Activated effector memory CD4-positive, alpha-beta T cell treated with Interleukin-2 at 50 U/mL for 16 hours (primary cell): Measurements from ENCODE around the gene SLC17A7.
"Not testable (repeated sequence)": the region's sequence is repeated elsewhere in the genome, so short reads cannot be mapped to it uniquely, and the experiment has no call there.

Experiments
- DNase-seq: peaks from one replicate; pipeline ENCODE4 v3.0.0-alpha.2; 2020

Gene SLC17A7

DNA sequence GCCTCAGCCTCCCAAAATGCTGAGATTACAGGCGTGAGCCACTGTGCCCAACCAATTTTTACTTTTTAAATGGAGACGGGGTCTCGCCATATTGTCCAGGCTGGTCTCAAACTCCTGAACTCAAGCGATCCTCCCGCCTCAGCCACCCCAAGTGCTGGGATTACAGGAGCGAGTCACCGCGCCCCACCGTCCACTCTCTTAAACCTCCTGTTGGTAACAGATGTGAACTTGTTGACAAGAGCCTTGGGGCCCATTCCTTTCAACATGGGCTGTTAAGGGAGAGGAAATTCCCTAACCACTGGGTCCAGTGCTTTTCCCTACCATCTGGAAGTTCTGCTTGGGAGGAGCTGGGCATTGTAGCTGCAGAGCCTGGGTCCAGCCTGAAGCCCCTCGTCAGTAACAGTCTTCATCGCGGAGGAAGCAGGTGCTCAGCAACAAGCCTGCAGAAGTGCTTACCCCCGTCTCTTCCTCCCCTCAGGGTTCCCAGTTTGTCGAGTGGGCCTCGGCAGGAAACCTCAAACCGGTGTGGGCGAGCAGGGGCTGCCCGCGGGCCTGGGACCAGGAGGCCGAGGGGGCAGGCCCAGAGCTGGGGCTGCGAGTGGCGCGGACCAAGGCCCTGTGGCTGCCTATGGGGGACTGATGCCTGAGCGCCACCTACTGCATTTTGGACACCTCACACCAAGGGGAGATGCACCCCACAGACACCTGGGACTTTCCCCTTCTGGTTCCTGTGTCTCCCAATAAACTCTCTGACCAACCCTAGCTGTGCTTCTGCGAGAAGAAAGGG is 28.7 kb upstream of the SLC17A7 start:
- peak; percentile 67 for DNase-seq

DNA sequence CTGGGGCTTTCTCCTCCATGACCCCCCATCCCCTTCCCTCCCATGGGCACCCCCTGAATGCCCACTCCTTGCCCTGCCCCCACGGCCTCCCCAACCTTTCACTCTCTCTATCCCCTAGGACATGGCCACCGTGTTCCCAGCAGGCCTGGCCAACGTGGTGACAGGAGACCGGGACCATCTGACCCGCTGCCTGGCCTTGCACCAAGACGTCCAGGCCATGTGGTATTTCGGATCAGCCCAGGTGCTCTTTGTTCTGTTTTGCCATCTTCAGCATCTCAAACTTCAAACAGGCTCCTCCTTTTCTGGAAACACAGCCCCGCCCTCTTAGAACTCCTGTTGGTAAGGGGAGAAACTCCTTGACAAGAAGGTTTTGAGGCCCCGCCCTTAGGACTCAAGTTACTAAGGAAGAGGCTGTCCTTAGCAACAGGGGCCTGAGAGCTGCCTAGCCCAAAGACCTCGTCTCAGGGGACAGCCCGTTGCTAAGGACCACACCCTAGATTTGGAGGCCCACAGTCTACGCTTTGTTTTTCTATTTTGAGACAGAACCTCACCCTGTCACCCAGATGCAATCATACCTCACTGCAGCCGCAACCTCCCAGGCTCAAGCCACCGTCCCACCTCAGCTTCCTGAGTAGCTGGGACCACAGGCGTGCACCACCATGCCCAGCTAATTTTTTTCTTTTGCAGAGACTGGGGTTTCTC is 27.6 kb upstream of the SLC17A7 start:
- peak; percentile 84 for DNase-seq

DNA sequence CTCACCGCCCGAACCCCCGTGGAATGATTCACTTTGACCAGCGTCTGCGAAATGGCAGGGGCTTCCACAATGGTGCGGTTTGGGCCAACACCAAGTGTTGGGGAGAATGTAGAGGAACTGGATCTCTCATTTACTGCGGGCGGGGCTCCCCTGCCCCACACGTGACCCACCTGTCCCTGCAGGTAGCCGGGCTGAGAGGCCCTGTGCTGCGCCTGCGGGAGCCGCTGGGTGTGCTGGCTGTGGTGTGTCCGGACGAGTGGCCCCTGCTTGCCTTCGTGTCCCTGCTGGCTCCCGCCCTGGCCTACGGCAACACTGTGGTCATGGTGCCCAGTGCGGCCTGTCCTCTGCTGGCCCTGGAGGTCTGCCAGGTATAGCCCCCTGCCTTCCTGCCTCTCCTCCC is 26.9 kb upstream of the SLC17A7 start:
- no peak for DNase-seq

DNA sequence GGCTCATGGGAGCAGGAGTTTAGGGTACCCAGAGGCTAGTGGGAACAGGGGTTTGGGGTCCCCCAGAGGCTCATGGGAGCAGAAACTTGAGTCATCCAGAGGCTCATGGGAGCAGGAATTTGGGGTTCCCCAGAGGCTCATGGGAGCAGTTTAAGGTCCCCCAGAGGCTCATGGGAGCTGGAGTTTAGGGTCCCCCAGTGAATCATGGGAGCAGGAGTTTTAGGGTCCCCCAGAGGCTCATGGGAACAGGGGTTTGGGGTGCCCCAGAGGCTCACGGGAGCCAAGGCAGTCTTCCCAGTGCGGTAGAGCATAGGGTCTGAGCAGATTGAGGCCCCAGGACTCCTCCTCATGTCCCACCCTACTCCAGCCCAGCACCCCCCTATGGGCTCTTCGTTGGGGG is 24.0 kb upstream of the SLC17A7 start:
- DNase-seq, result no peak

DNA sequence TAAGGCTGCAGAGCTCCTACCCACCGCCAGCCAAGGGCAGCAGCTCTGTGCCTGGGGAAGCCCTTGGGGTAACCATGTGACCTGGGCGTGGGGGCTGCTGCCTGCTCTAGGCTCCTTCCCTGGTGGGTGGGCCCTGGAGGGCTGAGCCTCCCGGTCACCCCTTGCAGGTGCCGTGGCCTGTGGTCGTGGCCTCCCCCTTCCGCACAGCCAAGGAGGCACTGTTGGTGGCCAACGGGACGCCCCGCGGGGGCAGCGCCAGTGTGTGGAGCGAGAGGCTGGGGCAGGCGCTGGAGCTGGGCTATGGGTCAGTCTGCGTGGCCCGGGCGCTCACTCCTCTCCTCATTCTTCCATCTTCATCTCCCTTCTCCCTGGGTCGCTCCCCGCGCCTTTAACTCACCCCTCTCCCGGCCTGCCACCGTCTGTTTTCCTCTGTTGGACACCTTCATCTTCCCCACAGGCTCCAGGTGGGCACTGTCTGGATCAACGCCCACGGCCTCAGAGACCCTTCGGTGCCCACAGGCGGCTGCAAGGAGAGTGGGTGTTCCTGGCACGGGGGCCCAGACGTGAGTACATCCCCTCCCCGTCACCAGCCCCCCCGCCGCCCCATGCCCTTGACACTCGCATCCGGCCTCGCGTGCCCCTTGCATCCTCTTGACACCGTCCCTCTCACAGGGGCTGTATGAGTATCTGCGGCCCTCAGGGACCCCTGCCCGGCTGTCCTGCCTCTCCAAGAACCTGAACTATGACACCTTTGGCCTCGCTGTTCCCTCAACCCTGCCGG is 22.8 kb upstream of the SLC17A7 start:
- DNase-seq, result no peak

DNA sequence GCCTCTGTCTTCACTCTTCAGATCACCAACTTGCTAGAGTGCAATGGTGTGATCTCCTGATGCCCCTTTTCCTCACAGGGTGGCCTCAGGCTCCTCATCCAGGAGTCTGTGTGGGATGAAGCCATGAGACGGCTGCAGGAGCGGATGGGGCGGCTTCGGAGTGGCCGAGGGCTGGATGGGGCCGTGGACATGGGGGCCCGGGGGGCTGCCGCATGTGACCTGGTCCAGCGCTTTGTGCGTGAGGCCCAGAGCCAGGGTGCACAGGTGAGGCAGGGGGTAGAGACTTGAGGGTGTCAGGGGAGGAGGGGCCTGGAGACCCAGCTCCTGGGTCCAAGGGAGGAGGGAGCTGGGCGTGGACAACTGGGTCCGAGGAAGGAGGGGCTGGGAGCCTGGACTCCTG is 21.2 kb upstream of the SLC17A7 start:
- no peak for DNase-seq

DNA sequence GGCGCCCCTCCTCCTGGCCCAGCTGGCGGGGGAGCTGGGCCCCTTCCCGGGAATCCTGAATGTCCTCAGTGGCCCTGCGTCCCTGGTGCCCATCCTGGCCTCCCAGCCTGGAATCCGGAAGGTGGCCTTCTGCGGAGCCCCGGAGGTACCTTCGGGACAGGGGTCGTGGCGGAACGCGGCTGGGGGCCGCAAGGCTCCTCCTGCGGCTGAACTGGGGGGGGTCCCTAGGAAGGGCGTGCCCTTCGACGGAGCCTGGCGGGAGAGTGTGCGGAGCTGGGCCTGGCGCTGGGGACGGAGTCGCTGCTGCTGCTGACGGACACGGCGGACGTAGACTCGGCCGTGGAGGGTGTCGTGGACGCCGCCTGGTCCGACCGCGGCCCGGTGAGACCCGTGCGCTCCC is 20.3 kb upstream of the SLC17A7 start:
- no peak for DNase-seq

DNA sequence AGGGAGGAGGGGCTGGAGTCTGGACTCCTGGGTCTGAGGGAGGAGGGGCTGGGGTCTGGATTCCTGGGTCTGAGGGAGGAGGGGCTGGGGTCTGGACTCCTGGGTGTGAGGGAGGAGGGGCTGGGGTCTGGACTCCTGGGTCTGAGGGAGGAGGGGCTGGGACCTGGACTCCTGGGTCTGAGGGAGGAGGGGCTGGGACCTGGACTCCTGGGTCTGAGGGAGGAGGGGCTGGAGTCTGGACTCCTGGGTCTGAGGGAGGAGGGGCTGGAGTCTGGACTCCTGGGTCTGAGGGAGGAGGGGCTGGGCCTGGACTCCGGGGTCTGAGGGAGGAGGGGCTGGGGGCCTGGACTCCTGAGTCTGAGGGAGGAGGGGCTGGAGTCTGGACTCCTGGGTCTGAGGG is 19.8 kb upstream of the SLC17A7 start:
- DNase-seq, result not testable (repeated sequence)

DNA sequence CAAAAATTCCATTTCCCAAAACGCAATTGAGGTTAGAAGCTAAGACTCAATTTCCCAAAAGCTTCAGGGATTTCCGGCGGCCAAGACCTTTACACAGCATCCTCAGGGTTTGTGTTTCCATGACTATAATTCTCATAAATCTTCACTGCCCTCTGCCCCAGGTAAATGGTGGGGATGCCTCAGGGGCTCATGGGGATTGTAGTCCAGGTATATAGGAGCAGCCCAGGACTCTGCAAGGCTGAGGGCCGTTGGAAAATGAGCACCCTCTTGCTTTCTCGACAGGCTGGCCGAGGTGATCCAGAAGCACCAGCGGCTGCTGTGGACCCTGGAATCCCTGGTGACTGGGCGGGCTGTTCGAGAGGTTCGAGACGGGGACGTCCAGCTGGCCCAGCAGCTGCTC is 18.1 kb upstream of the SLC17A7 start:
- no peak for DNase-seq

DNA sequence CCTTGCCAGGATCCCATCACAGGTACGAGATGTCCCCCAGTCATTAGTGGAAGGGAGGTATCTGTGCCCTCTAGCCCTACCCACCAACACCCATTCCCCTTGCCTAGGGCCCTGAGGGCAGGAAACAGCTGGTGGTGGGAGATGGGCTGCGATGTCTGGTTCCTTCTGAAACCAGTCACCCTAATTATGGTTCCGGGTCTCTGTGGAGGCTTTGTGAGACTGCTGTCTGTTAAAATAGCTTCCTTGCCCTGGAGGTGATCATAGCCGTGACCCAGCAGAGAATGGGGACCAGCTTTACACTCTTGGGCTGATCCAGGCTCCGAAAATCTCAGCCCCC is 17.2 kb upstream of the SLC17A7 start:
- DNase-seq, result no peak

DNA sequence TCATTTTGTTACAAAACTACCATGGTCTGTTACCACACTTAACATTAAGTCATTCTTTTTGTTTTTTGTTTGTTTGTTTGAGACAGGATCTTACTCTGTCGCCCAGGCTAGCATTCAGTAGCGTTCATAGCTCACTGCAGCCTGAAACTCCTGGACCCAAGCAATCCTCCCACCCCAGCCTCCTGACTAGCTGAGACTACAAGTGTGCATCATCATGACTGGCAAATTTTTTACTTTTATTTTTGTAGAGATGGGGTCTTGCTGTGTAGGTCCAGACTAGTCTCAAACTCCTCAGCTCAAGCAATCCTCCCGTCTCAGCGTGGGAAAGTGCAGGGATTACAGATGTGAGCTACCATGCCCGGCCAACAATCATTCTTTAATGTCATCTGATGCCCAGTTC is 15.0 kb upstream of the SLC17A7 start:
- no peak for DNase-seq

DNA sequence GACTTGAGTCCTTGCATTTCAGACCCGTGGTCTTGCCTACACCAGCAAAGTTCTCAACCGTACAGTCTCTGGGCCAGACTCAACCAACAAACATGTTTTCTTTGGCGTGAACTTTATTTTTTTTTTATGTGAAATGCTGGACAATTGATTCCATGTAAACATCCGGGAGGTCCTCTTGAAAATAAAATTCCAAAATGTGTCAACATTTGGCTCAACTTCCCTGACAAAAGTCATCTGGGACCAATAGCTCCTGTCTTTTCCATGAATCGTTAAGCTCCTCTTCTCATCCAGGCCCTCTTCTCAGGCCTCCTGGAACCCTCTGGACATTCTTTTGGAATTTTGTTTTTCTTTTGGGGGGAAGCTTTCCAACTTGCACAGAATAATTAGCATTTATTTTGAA is 14.4 kb upstream of the SLC17A7 start:
- no peak for DNase-seq

DNA sequence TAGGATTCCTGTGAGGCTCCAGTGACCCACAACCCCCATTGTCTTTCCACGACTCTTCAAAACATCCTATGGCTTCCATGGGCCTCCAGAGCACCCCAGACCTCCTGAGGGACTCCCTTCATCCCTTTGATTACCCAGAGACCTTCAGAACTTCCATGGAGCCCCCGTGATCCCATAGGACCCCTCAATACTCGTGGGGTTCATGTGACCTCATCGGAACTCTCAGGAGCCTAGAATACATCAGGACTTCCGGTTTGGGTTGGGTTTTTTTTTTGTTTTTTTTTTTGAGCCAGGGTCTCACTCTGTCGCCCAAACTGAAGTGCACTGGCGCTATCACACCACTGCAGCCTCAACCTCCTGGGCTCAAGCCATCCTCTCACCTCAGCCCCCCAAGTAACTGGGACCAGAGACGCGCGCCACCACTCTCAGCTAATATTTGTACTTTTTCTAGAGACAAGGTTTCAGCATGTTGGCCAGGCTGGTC is 12.5 kb upstream of the SLC17A7 start:
- DNase-seq, result no peak

DNA sequence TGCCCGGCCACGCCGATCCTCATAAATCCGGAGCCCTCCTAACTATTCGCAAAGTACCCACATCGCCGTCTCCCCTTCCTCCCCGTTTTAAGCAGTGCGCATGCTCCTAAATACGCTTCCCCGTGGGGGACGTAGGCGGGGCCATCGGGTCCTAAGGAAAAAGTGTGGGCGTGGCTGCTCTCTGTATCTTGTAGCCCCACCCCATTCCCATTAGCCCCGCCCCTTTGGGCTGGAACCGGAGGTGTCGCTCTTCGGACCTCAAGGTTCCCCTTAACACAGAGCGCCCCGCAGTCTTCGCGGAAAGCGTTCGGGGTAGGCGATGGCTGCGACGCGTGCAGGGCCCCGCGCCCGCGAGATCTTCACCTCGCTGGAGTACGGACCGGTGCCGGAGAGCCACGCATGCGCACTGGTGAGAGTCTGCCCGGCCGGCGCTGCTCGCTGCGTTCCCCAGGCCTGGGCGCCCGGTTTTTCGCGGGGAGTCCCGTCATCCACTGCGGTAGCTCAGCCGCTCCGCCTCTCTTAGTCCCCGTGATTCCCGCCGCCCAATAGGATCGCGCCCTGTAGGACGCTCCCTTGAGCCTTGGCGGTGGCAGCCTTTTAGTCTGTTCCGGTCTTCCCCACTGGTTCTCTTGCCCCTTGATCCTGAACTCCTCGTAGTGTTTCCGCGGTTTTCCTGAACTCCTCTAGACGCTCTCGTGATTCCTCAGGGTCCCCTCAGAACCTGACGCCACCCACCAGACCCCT is 11.9 kb upstream of the SLC17A7 start, which contains the start of gene ALDH16A1:
TSS of gene ALDH16A1 (plus strand) at position 213 of the 744 bp plus-strand sequence. CDS start at position 320, 107 bp downstream.
- DNase-seq, result peak; percentile 96

DNA sequence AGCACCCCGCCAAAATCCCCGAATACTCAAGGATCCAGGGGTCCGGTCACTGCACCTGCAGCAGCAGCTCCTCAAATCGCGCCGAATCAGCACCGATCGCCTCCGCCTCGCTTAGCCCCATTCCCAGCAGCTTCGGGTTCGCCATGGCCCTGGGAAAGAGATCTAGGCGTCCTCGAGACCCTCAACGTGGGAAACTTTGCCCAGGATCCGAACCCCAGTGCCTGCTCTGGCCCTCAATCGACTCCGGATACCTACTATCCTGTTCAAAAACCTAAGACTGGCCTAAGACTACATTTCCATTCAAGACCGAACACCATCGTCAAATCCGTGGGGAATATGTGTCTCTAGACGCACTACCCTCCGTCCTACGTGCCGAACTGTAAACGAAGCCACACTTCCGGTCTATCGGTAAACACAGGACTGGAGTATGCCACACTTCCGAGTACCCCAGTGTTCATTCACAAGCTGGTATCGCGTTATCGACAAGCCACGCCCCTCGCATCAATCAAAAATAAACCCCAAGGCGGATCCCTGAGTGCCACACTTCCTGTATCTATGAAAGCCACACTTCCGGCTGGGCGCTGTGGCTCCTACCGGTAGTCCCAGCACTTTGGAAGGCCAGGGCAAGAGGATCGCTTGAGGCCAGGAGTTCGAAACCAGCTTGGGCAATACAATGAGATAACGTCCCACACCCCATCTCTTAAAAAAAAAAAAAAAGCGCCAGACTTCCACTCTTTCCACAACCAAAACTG is 10.3 kb upstream of the SLC17A7 start, which contains the start of gene PIH1D1:
TSS of gene PIH1D1 (minus strand) at position 385 of the 752 bp plus-strand sequence. CDS start at position 145, 240 bp downstream.
- peak; percentile 88 for DNase-seq

DNA sequence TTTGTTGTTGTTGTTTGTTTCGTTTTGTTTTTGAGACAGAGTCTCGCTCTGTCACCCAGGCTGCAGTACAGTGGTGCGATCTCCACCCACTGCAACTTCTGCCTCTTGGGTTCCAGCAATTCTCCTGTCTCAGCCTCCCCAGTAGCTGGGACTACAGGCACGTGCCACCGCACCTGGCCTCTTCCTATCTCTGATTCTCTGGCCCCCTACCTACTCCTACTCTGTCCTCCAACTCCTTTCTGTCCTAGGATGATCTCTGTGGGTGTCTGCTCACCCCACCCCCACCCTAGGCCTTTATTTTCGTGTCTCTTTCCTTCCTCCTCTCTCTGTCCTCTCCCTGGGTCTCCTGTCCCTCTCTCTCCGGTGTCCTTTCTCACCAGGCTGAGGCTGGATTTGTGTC is 9.1 kb upstream of the SLC17A7 start:
- DNase-seq, result no peak

DNA sequence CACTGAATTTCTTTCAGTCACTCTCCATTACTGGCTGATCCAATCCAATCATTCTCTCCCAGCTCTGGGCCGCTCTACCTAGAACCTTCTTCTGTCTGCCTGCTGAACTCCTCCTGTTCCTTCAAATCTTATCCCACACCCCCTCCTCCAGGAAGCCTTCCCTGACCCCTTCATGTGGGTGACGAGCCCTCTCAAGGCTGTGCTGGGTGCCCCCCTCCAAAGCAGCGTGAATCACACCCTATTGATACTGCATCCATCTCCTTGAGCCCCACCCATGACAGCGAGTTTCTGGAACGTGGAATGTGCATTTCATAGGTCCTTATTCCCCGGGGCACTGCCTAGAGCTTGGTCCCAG is 7.1 kb upstream of the SLC17A7 start:
- no peak for DNase-seq

DNA sequence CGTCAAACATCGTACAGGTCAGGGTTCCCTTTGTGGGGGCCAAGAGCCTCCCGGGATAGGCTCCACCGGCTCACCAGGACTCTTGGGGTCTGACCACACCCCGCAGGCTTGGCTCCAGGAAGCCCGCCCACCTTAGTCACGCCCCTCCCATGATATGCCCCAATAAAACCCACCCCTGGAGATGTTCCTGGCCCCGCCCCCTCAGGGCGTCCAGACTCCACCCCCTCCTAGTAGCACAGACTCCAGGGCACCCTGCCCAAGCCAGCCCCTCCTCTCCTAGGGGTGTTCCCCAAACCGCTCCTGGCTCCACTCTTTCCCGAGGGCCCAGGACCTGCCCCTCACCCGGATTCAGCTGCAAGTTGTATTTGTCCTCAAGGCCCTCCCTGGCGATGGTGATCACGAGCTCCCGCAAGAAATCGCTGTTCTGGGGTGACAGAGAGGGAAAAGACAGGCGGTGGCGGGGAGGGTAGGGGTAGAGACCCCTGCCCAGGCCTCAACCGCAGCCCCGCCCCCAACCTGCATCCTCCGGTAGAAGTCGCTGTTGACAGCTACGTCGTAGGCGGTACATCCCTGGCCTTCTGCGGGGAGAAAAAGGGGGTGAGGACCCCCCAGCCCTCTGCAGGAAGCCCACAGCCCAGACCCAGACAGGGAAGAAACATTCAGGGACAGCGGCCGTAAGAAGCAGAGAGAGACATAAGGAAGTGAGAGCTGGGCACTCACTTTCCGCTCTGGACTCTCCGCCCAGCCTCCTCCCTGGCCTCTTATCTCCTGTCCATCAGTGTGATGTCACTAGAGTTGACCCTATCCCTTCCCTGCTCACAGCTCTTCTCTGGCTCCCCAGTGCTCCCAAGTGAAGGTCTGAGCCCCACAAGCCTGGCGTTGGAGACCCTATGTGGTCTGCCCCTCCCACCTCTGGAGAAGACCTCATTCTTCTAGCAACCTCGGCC is 6.4 kb upstream of the SLC17A7 start:
- no peak for DNase-seq

DNA sequence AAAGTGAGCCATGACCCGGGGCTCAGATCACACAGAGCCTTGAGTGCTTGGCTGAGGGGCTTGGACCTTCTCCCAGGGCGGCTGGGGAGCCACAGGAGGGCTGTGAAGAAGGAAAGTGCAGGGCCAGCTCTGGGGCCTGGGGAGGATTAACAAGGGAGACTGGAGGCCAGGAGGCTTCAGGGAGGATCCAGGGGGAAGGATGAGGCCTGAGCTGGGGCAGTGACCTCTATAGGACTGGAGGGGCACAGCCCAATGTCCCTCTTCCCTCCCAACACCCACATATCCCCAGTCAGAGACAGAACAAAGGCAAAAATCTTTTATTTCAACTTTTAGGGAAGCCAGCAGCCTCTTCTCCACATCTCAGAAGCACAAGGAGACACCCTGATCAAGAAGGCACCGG is 4.7 kb upstream of the SLC17A7 start:
- no peak for DNase-seq

DNA sequence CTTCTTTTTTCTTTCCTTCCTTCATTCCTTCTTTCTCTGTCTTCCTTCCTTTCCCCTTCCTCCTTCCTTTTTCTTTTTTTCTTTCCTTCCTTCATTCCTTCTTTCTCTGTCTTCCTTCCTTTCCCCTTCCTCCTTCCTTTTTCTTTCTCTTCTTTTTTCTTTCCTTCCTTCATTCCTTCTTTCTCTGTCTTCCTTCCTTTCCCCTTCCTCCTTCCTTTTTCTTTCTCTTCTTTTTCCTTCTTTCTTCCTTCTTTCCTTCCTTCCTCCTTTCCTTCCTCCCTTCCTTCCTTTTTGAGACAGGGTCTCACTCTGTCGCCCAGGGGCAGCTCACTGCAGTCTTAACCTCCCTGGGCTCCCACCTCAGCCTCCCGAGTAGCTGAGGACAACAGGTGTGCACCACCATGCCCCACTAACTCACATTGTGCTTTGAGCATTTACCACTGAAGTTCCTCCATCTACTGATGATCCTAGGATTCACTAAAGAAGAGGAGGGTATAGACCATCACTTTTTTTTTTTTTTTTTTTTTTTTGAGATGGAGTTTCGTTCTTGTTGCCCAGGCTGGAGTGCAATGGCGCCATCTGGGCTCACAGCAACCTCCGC is 2.9 kb upstream of the SLC17A7 start:
- DNase-seq, result not testable (repeated sequence)
